ENCODE measurements around the gene EVPL. TPM values are rescaled to one million over a fixed set of nuclear protein-coding genes. Genes with fewer than 3 reads are reported as not detected.

EVPL gene
- total and polyA plus RNA-seq, 2 of the 13 experiments (the other 11 are each of a cell fraction or from before 2014, with no cell fraction given), result 2.1 to 8.2 TPM

GRCh38 chr17:75996665-75997590 is 30.2 kb downstream of the EVPL start:
- no peaks in the 10 kb centered on the region for H3K27me3 ChIP-seq (ENCODE audit: control insufficient read depth in 1 of 2, insufficient read depth in 2 of 2, low read length in 2 of 2)
- H3K4me2 ChIP-seq (ENCODE audit: low read depth, low read length), result peak overlapping the region; percentile 86
- H3K27ac ChIP-seq (ENCODE audit: extremely low read length, insufficient read depth, low read length), result peak overlapping the region; percentile 94
- ATAC-seq (peak; percentile 77), FAIRE-seq (peak; percentile 86), DNase-seq (ENCODE audit: low spot score) (peak; percentile 94)
- ChIA-PET POLR2A (interaction anchor here (0.7 to 14.3 kb wide), 22 partner anchors 8 to 502 kb away, joined by 3 to 481 read pairs (median 6); partner anchors contain the start of genes ACOX1, FBF1, MRPL38 and SRP68), CTCF (ENCODE audit: low intra/inter-chr PET ratio, low total read pairs) (no interaction called here)
- H2AFZ ChIP-seq (ENCODE audit: low read length), result no peak overlapping the region
- H3K79me2 ChIP-seq (ENCODE audit: insufficient read depth, low read length), result no peaks in the 10 kb centered on the region
- peak overlapping the region; percentile 74 for H3K9ac ChIP-seq (ENCODE audit: insufficient read depth, low read depth, low read length)
- WGBS (ENCODE audit: low lambda C conversion rate), result 3% methylated on average over 18 of the region's 18 CpGs
- no TSS peak for BruUV-seq (replicated peaks)
- H3K4me3 ChIP-seq (replicated peaks in 1 of 3; ENCODE audit: insufficient read depth in 1 of 3, low read depth in 2 of 3, low read length in 3 of 3), result peak overlapping the region; percentile 37 to 61 (median 49)
- no peaks in the 10 kb centered on the region for H3K9me3 ChIP-seq (ENCODE audit: low read length)
- peaks cover under 1 to 3% of the 10 kb centered on the region in 2 experiments; a peak in 2 of 5 replicates for H3K36me3 ChIP-seq (replicated peaks in 1 of 2; ENCODE audit: control insufficient read depth in 1 of 2, insufficient read depth in 2 of 2, low read length in 2 of 2)
- intact Hi-C loops (cut with micrococcal nuclease; ENCODE audit: unreplicated experiment), result loop anchor here (5.0 kb wide), 1 partner anchor 55 kb away; the partner anchor contains the start of gene FBF1
- H3K4me1 ChIP-seq (ENCODE audit: insufficient read depth, low read length), result peaks cover 91% of the 10 kb centered on the region
- in situ Hi-C loops (cut with HindIII; ENCODE audit: extremely low pct_ligation_motif_present, low pct_unique_long_range_greater_than_20kb), result no loop called here
- H4K20me1 ChIP-seq (ENCODE audit: insufficient read depth, low read length), result no peaks in the 10 kb centered on the region
- TF ChIP-seq ZNF337 (CRISPR knock-in tag; IDR thresholded peaks at IDR 0.05; ENCODE audit: borderline replicate concordance, low read depth) (peak; percentile 71; the same call in 1 of the 2 replicates), PPARG (CRISPR knock-in tag; conservative IDR thresholded peaks at IDR 0.05) (peak; percentile 99), CSRNP2 (CRISPR knock-in tag; conservative IDR thresholded peaks at IDR 0.05; ENCODE audit: low read depth) (no peak), ZNF256 (CRISPR knock-in tag; conservative IDR thresholded peaks at IDR 0.05) (peak; percentile 76; the same call in 1 of the 2 replicates), FOXP1 (IDR thresholded peaks at IDR 0.05) (no peak), FOXP1 (CRISPR knock-in tag; IDR thresholded peaks at IDR 0.05) (peak; percentile 82), RELA (CRISPR knock-in tag; IDR thresholded peaks at IDR 0.05) (peak; percentile 82), ZNF333 (CRISPR knock-in tag; IDR thresholded peaks at IDR 0.05; ENCODE audit: borderline replicate concordance) (no peak), EZH2 (conservative IDR thresholded peaks at IDR 0.05; ENCODE audit: low read depth, low read length) (no peak), ZBED4 (CRISPR knock-in tag; IDR thresholded peaks at IDR 0.05; ENCODE audit: borderline replicate concordance) (0 out of 2 replicates have a peak, but pooled peaks have one; percentile 35), ARID5B (CRISPR knock-in tag; IDR thresholded peaks at IDR 0.05) (peak; percentile 95), PHF8 (CRISPR knock-in tag; IDR thresholded peaks at IDR 0.05) (peak; percentile 32; the same call in 1 of the 2 replicates)

Measured in HepG2 (cell line).